ENCODE data around the gene EDAR. TPM values are rescaled to one million over a fixed set of nuclear protein-coding genes. Genes with fewer than 3 reads are reported as not detected.

EDAR gene
- not detected in 2 replicates for polyA plus RNA-seq

DNA sequence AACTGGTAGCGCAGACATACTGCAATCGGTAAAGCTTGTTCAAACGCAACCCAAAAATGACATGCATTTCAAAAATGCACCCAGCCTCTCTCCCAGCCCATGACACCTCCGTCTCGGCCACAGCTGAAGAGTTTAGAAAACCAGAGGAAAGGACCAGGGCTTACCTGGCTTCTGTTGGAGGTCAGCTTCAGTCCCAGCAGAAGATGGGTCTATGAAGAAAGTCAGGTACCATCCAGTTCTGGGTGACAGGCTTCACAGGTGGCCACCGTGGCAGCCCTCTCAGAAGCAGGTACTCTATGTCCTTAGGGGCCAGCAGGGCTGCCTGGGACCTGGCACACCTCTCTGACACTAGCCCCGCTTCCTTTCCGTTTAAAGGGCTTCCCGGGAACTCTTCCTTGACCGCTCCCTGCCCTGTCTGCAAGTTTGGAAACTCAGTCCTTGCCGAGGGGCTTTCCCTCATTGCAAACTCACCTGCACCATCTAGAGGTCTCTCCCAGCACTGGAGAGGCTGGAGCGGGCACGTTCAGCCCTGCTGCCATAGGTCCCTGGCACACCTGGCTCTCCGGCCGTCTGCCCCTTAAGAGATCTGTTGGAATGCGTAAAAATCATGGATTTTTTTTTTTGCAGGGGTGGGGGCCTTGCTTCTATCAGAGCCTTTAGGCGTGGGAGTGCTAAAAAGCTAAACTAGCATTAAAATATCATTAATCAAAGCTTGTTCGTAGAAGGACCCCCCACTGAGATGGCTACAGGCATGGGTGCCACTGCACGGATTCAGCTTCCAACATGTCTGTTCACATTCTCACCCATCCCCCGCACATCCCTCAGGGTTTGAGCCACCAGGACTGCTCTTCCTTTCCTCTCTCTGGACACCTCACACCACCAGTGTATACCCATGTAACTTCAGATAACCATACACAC is at the start of gene EDAR:
EDAR (minus strand) TSS at position 425 of the 918 bp plus-strand sequence. CDS start 58,206 bp downstream, outside the sequence.

Other genes with a start within 250 kb of the EDAR start
- gene CCDC138, start 202.4 kb downstream of the EDAR start, polyA plus RNA-seq = 3.6 and 8.0 TPM in 2 replicates
- 0.19 TPM in 1 of 2 replicates, not detected in the other for gene SH3RF3, start 140.0 kb upstream of the EDAR start, polyA plus RNA-seq